ENCODE results near the gene MACC1.
A peak's percentile ranks its signal among the peaks of the same experiment; 100 is the strongest.
"Not testable (repeated sequence)": the region's sequence is repeated elsewhere in the genome, so short reads cannot be mapped to it uniquely, and the experiment has no call there.

The MACC1 gene

GRCh38 chr7:20203316-20203715, 13.9 kb downstream of the MACC1 start:
- FAIRE-seq = no peak

GRCh38 chr7:20201380-20201779, 15.8 kb downstream of the MACC1 start:
- FAIRE-seq = no peak

- FAIRE-seq = no peak
Measured at GRCh38 chr7:20200971-20201370, 16.2 kb downstream of the MACC1 start.

- FAIRE-seq = no peak
Measured at GRCh38 chr7:20200361-20200760, 16.8 kb downstream of the MACC1 start.

- no peak for FAIRE-seq
Measured at GRCh38 chr7:20199015-20199737, 18.0 kb downstream of the MACC1 start.

- no peak for FAIRE-seq
Measured at GRCh38 chr7:20198260-20198659, 18.9 kb downstream of the MACC1 start.

GRCh38 chr7:20197837-20198236, 19.3 kb downstream of the MACC1 start:
- peak; percentile 27 for FAIRE-seq

GRCh38 chr7:20197125-20197748, 19.9 kb downstream of the MACC1 start:
- FAIRE-seq = no peak

GRCh38 chr7:20194343-20194995, 22.7 kb downstream of the MACC1 start:
- FAIRE-seq = no peak

- no peak for FAIRE-seq
Measured at GRCh38 chr7:20193873-20194272, 23.3 kb downstream of the MACC1 start.

GRCh38 chr7:20193242-20193777, 23.9 kb downstream of the MACC1 start:
- peak; percentile 76 for FAIRE-seq

GRCh38 chr7:20191391-20191869, 25.8 kb downstream of the MACC1 start:
- FAIRE-seq = no peak

- no peak for FAIRE-seq
Measured at GRCh38 chr7:20190560-20191390, 26.4 kb downstream of the MACC1 start.

- no peak for FAIRE-seq
Measured at GRCh38 chr7:20189852-20190251, 27.3 kb downstream of the MACC1 start.

GRCh38 chr7:20188567-20188966, 28.6 kb downstream of the MACC1 start:
- no peak for FAIRE-seq

GRCh38 chr7:20187850-20188249, 29.3 kb downstream of the MACC1 start:
- FAIRE-seq = not testable (repeated sequence)

GRCh38 chr7:20185988-20186387, 31.2 kb downstream of the MACC1 start:
- FAIRE-seq = no peak

GRCh38 chr7:20183086-20183485, 34.1 kb downstream of the MACC1 start:
- no peak for FAIRE-seq

- no peak for FAIRE-seq
Measured at GRCh38 chr7:20176578-20177242, 40.5 kb downstream of the MACC1 start.

- FAIRE-seq = no peak
Measured at GRCh38 chr7:20173828-20174227, 43.4 kb downstream of the MACC1 start.

- FAIRE-seq = no peak
Measured at GRCh38 chr7:20172736-20173334, 44.3 kb downstream of the MACC1 start.

GRCh38 chr7:20170633-20171032, 46.6 kb downstream of the MACC1 start:
- FAIRE-seq = no peak
